ENCODE data around the gene MLC1. TPM values are rescaled to one million over a fixed set of nuclear protein-coding genes. Genes with fewer than 3 reads are reported as not detected.

MLC1 gene
- total RNA-seq, 2 donors from 2014 or later: not detected

- no peak for TF ChIP-seq POLR2A (IDR thresholded peaks at IDR 0.05)
- TF ChIP-seq CTCF (IDR thresholded peaks at IDR 0.05): no peak
- H3K36me3 ChIP-seq (replicated peaks in 1 of 2; ENCODE audit: insufficient read depth in 1 of 2, low read depth in 2 of 2): no peaks in the 10 kb centered on the region
- whole genome bisulfite sequencing, 2 donors: 76 to 77% methylated on average over 9 of the region's 9 CpGs
- no peaks in the 10 kb centered on the region for H3K9me3 ChIP-seq
- DNase-seq (no peak), ATAC-seq (no peak)
- no peaks in the 10 kb centered on the region for H3K27me3 ChIP-seq
- H3K4me1 ChIP-seq: no peaks in the 10 kb centered on the region
- H3K4me3 ChIP-seq: no peak overlapping the region
- intact Hi-C loops (cut with DNase I): no loop called here
- no peak overlapping the region for H3K27ac ChIP-seq
Measured at GRCh38 chr22:50125029-50125428, 39.8 kb upstream of the MLC1 start.

GRCh38 chr22:50123119-50123518, 37.9 kb upstream of the MLC1 start:
- no peak overlapping the region for H3K4me3 ChIP-seq
- H3K27ac ChIP-seq: no peak overlapping the region
- no peaks in the 10 kb centered on the region for H3K4me1 ChIP-seq
- no peaks in the 10 kb centered on the region for H3K36me3 ChIP-seq (replicated peaks in 1 of 2; ENCODE audit: insufficient read depth in 1 of 2, low read depth in 2 of 2)
- no peaks in the 10 kb centered on the region for H3K9me3 ChIP-seq
- WGBS, 2 donors: 73 to 80% methylated on average over 4 of the region's 4 CpGs
- intact Hi-C loops (cut with DNase I): no loop called here
- DNase-seq (no peak), ATAC-seq (no peak)
- TF ChIP-seq POLR2A (IDR thresholded peaks at IDR 0.05): no peak
- no peak for TF ChIP-seq CTCF (IDR thresholded peaks at IDR 0.05)
- no peaks in the 10 kb centered on the region for H3K27me3 ChIP-seq

- Histone ChIP-seq H3K4me1 (no peaks in the 10 kb centered on the region), H3K4me3 (no peak overlapping the region), H3K27ac (no peak overlapping the region), H3K9me3 (no peaks in the 10 kb centered on the region), H3K36me3 (replicated peaks in 1 of 2; ENCODE audit: insufficient read depth in 1 of 2, low read depth in 2 of 2) (no peaks in the 10 kb centered on the region), H3K27me3 (no peaks in the 10 kb centered on the region)
- 74 to 86% methylated on average over 10 of the region's 11 CpGs for WGBS, 2 donors
- TF ChIP-seq POLR2A (IDR thresholded peaks at IDR 0.05) (no peak), CTCF (IDR thresholded peaks at IDR 0.05) (no peak)
- intact Hi-C loops (cut with DNase I): no loop called here
- ATAC-seq (no peak), DNase-seq (no peak)
Measured at GRCh38 chr22:50121202-50121740, 36.0 kb upstream of the MLC1 start.

GRCh38 chr22:50119768-50120251, 34.6 kb upstream of the MLC1 start:
- WGBS, 2 donors: 48 to 50% methylated on average over 6 of the region's 6 CpGs
- no peak for ATAC-seq
- TF ChIP-seq POLR2A (IDR thresholded peaks at IDR 0.05): no peak
- TF ChIP-seq CTCF (IDR thresholded peaks at IDR 0.05): no peak
- no peak overlapping the region for H3K4me3 ChIP-seq
- no peaks in the 10 kb centered on the region for H3K36me3 ChIP-seq (replicated peaks in 1 of 2; ENCODE audit: insufficient read depth in 1 of 2, low read depth in 2 of 2)
- no peaks in the 10 kb centered on the region for H3K9me3 ChIP-seq
- intact Hi-C loops (cut with DNase I): no loop called here
- no peak overlapping the region for H3K27ac ChIP-seq
- no peaks in the 10 kb centered on the region for H3K27me3 ChIP-seq
- DNase-seq: no peak
- H3K4me1 ChIP-seq: no peaks in the 10 kb centered on the region

- intact Hi-C loops (cut with DNase I): no loop called here
- no peak for ATAC-seq
- no peak for DNase-seq
- H3K4me1 ChIP-seq: no peaks in the 10 kb centered on the region
- WGBS, 2 donors: 64 to 72% methylated on average over 6 to 14 of the region's 14 CpGs
- H3K27me3 ChIP-seq: no peaks in the 10 kb centered on the region
- no peak for TF ChIP-seq CTCF (IDR thresholded peaks at IDR 0.05)
- TF ChIP-seq POLR2A (IDR thresholded peaks at IDR 0.05): no peak
- no peaks in the 10 kb centered on the region for H3K9me3 ChIP-seq
- no peaks in the 10 kb centered on the region for H3K36me3 ChIP-seq (replicated peaks in 1 of 2; ENCODE audit: insufficient read depth in 1 of 2, low read depth in 2 of 2)
- no peak overlapping the region for H3K4me3 ChIP-seq
- no peak overlapping the region for H3K27ac ChIP-seq
Measured at GRCh38 chr22:50119169-50119767, 34.0 kb upstream of the MLC1 start.

Measured in body of pancreas (tissue), 4 donors.